ENCODE data around the gene CDC45.
"Not testable (repeated sequence)": the region's sequence is repeated elsewhere in the genome, so short reads cannot be mapped to it uniquely, and the experiment has no call there.

Gene CDC45

GRCh38 chr22:19526702-19527111 lies 47.0 kb downstream of the CDC45 start:
- DNase-seq (ENCODE audit: low read depth in 2 of 3, low spot score in 2 of 3), result no peak

GRCh38 chr22:19527321-19527721 lies 47.6 kb downstream of the CDC45 start:
- DNase-seq (ENCODE audit: low read depth in 2 of 3, low spot score in 2 of 3), result no peak

- no peak for DNase-seq (ENCODE audit: low read depth in 2 of 3, low spot score in 2 of 3)
These were observed 48.2 kb downstream of the CDC45 start for GRCh38 chr22:19527861-19528417.

GRCh38 chr22:19529811-19530210 lies 50.1 kb downstream of the CDC45 start:
- DNase-seq (ENCODE audit: low read depth in 2 of 3, low spot score in 2 of 3), result no peak

DNA sequence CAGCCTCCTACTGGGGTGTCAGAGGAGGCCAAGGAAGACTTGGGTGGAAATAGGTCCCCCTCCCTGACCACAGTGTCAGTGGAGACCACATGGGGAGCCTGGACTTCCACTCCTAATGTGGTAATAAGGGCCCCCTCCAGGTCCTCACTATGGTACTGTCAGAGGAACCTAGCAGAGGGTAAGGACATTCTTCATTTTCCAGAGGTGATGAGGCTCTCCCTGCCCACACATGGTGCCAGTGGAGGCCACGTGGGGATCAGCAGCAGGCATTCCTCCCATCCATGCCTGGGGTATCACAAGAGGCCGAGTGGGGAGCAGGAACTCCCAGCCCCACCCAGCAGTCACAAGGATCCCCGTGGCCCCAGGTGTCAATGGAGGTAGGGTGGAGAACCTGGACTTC lies 51.0 kb downstream of the CDC45 start:
- no peak for DNase-seq (ENCODE audit: low read depth in 2 of 3, low spot score in 2 of 3)

- not testable (repeated sequence) for DNase-seq (ENCODE audit: low read depth in 2 of 3, low spot score in 2 of 3)
These were observed 51.6 kb downstream of the CDC45 start for GRCh38 chr22:19531327-19531726.

GRCh38 chr22:19533049-19533626 lies 53.4 kb downstream of the CDC45 start:
- no peak for DNase-seq (ENCODE audit: low read depth in 2 of 3, low spot score in 2 of 3)

DNA sequence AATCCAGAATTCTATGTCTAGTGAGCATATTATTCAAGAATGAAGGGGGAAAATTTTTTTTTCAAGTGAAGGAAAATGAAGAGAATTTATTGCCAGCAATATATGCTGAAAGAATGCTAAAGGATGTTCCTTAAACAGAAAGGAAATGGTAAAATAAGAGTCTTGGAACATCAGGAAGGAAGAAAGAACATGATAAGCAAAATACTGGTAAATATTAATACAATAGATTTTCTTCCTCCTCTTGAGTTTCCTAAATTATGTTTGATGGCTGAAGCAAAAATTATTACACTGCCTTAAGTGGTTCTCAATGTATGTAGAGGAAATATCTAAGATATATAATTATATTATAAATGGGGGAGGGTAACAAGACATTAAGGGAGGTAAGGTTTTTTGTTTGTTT lies 54.1 kb downstream of the CDC45 start:
- DNase-seq (ENCODE audit: low read depth in 2 of 3, low spot score in 2 of 3), result no peak

DNA sequence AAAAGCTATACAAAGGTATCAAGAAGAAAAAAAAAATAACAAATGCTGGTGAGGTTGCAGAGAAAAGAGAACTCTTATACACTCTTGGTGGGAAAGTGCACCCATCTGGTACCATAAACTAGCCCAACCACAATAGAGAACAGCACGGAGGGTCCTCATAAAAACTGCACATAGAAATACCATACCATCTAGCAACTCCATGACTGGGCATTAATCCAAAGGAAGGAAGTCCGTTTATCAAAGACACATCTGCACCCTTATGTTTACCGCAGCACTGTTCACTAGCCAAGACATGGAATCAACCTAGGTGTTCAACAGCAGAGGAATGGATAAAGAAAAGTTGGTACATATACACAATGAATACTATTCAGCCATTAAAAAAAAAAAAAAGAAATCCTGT lies 55.3 kb downstream of the CDC45 start:
- no peak for DNase-seq (ENCODE audit: low read depth in 2 of 3, low spot score in 2 of 3)

- DNase-seq (ENCODE audit: low read depth in 2 of 3, low spot score in 2 of 3), result no peak
These were observed 56.8 kb downstream of the CDC45 start for GRCh38 chr22:19536564-19536963.

DNA sequence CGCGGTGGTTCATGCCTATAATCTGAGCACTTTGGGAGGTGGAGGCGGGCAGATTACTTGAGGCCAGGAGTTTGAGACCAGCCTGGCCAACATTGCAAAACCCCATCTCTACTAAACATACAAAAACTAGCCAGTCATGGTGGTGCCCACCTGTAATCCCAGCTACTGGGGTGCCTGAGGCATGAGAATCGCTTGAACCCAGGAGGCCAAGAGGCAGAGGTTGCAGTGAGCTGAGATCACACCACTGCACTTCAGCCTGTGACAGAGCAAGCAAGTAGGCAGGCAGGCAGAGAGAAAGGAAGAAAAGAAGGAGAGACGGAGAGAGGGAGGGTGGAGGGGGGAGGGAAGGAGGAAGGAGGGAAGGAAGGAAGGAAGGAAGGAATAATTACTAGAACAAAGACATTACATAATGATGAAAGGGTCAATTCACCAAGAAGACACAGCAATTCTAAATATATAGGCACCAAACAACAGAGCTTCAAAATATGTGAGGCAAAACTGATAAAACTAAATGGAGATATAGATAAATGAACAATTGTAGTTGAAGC lies 58.3 kb downstream of the CDC45 start:
- no peak for DNase-seq (ENCODE audit: low read depth in 2 of 3, low spot score in 2 of 3)

DNA sequence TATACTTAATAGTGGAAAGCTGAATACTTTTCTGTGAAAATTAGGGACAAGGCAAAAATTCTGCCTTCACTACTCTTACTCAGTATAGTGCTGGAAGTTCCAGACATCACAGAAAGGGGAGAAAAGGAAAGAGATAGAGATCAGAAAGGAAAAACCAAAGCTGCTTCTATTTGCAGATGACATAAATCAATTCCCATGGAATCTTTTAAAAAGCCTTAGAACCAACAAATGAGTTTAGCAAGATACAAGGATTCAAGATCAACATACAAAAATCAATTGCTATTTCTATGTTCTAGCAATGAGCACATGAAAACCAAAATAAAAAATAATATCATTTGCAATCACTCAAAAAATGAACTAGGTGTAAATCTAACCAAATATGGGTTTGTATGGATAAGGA lies 60.7 kb downstream of the CDC45 start:
- no peak for DNase-seq (ENCODE audit: low read depth in 2 of 3, low spot score in 2 of 3)

GRCh38 chr22:19543970-19544708 lies 64.4 kb downstream of the CDC45 start:
- DNase-seq (ENCODE audit: low read depth in 2 of 3, low spot score in 2 of 3), result no peak

DNA sequence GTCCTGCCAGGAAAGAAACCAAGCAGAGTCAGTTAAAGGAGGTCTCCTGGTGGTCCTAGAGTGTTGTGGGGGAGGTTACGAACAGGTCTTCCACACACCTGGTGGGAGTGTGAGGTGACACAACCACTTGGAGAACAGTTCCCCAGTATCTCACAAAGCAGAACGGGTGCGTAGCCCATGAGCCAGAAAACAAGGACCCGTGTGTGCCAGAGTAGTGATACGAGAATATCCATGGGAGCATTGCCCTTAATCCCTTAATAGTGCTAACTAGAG lies 66.2 kb downstream of the CDC45 start:
- no peak for DNase-seq (ENCODE audit: low read depth in 2 of 3, low spot score in 2 of 3)

DNA sequence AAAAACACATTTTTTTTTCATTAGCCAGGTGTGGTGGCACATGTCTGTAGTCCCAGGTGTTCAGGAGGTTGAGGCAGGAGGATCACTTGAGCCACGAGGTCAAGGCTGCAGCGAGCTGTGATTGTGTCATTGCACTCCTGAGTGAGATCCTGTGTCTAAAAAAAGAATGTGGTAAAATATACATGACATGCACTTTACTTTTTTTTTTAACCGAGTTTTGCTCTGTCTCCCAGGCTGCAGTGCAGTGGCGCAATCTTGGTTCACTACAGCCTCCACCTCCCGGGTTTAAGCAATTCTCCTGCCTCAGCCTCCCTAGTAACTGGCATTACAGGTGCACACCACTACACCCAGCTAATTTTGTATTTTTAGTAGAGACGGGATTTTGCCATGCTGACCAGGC lies 67.0 kb downstream of the CDC45 start:
- DNase-seq (ENCODE audit: low read depth in 2 of 3, low spot score in 2 of 3), result no peak

DNA sequence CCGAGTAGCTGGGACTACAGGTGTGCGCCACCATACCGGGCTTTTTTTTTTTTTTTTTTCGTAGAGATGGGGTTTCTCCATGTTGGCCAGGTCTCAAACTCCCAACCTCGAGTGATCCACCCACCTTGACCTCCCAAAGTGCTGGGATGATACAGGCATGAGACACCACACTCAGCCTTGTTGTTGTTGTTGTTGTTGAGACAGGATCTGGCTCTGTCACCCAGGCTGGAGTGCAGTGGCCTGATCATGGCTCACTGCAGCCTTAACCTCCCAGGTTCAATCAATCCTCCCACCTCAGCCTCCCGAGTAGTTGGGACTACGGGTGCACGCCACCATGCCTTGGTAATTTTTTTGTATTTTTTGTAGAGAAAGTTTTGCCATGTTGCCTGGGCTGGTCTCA lies 67.9 kb downstream of the CDC45 start:
- DNase-seq (ENCODE audit: low read depth in 2 of 3, low spot score in 2 of 3), result no peak

DNA sequence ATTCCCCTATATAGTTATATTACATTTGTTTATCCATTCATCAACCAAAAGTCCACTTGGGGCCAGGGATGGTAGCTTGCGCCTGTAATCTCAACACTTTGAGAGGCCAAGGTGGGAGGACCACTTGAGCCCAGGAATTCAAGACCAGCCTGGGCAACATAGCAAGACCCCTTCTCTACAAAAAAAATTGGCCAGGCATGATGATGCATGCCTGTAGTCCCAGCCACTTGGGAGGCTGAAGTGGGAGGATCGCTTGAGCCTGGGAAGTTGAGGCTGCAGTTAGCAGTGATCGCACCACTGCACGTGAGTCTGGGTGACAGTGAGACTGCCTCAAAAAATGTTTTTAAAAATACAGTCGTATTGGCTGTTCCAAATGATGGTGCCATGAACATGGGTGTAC lies 68.7 kb downstream of the CDC45 start:
- DNase-seq (ENCODE audit: low read depth in 2 of 3, low spot score in 2 of 3), result not testable (repeated sequence)

GRCh38 chr22:19548964-19549363 lies 69.2 kb downstream of the CDC45 start:
- no peak for DNase-seq (ENCODE audit: low read depth in 2 of 3, low spot score in 2 of 3)

- DNase-seq (ENCODE audit: low read depth in 2 of 3, low spot score in 2 of 3), result no peak
These were observed 69.7 kb downstream of the CDC45 start for GRCh38 chr22:19549428-19549827.

GRCh38 chr22:19550382-19550781 lies 70.7 kb downstream of the CDC45 start:
- no peak for DNase-seq (ENCODE audit: low read depth in 2 of 3, low spot score in 2 of 3)

DNA sequence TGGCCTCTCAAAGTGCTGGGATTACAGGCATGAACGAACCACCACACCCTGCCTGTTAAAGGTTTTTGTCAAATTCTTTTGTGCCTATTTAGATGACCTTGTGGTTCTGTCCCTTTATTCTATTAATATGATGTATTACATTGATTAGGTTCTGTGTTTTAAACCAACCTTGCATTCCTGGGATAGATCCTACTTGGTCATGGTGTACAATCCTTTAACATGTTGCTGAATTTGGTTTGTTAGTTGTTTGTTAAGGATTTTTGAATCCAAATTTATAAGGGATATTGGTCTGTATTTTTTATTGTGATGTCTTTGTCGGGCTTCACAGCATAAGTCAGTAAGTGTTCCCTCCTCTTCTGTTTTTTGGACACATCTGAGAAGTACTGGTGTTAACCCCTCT lies 73.5 kb downstream of the CDC45 start:
- no peak for DNase-seq (ENCODE audit: low read depth in 2 of 3, low spot score in 2 of 3)

GRCh38 chr22:19554834-19555404 lies 75.2 kb downstream of the CDC45 start:
- DNase-seq (ENCODE audit: low read depth in 2 of 3, low spot score in 2 of 3), result no peak
